ENCODE results near the gene ZNF692.
A peak's percentile ranks its signal among the peaks of the same experiment; 100 is the strongest.

DNA sequence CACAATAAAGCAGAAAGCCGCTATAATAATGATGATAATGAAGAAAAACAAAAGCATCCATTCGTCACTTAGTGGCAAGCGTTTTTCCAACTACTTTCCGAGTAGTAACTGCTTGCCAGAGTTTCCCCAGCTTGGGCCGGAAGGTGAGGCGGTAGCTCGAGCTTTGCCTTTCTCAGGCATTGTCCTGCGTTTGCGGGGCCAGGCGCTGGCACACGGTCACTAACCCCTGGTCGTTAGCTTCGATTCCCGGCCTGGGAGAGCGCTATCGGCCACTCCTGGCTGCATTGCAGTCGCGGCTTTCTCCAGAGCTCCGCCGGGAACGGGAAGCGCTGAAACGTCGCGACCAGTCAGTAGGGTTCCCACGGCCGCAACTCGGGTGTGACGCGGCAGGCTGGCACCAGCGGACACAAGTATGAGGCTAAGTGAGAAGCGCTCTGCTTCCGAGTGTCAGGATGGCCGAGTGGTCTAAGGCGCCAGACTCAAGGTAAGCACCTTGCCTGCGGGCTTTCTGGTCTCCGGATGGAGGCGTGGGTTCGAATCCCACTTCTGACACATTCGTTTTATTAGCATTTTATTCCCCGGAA, 14.6 kb upstream of the ZNF692 start:
- TF ChIP-seq, protein P1, sequence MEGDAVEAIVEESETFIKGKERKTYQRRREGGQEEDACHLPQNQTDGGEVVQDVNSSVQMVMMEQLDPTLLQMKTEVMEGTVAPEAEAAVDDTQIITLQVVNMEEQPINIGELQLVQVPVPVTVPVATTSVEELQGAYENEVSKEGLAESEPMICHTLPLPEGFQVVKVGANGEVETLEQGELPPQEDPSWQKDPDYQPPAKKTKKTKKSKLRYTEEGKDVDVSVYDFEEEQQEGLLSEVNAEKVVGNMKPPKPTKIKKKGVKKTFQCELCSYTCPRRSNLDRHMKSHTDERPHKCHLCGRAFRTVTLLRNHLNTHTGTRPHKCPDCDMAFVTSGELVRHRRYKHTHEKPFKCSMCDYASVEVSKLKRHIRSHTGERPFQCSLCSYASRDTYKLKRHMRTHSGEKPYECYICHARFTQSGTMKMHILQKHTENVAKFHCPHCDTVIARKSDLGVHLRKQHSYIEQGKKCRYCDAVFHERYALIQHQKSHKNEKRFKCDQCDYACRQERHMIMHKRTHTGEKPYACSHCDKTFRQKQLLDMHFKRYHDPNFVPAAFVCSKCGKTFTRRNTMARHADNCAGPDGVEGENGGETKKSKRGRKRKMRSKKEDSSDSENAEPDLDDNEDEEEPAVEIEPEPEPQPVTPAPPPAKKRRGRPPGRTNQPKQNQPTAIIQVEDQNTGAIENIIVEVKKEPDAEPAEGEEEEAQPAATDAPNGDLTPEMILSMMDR (IDR thresholded peaks at IDR 0.05; ENCODE audit: low read depth, low read length, missing input control), result no peak
- TF ChIP-seq YY1 (IDR thresholded peaks at IDR 0.05) (peak; percentile 35), GABPA (IDR thresholded peaks at IDR 0.05 in 1 of 2, conservative IDR thresholded peaks at IDR 0.05 in 1 of 2) (no peak), RXRA (IDR thresholded peaks at IDR 0.05) (peak in 1 of 2 donors; percentile 35), JUND (IDR thresholded peaks at IDR 0.05) (no peak), HNF4A (conservative IDR thresholded peaks at IDR 0.05) (no peak), RAD21 (IDR thresholded peaks at IDR 0.05) (peak in 1 of 2 donors; percentile 32), TAF1 (conservative IDR thresholded peaks at IDR 0.05) (no peak), SP1 (IDR thresholded peaks at IDR 0.05) (no peak), EGR1 (IDR thresholded peaks at IDR 0.05; ENCODE audit: low read depth in 2 of 2) (no peak), NR2F2 (IDR thresholded peaks at IDR 0.05) (peak; percentile 13)
- TF ChIP-seq, protein P2, sequence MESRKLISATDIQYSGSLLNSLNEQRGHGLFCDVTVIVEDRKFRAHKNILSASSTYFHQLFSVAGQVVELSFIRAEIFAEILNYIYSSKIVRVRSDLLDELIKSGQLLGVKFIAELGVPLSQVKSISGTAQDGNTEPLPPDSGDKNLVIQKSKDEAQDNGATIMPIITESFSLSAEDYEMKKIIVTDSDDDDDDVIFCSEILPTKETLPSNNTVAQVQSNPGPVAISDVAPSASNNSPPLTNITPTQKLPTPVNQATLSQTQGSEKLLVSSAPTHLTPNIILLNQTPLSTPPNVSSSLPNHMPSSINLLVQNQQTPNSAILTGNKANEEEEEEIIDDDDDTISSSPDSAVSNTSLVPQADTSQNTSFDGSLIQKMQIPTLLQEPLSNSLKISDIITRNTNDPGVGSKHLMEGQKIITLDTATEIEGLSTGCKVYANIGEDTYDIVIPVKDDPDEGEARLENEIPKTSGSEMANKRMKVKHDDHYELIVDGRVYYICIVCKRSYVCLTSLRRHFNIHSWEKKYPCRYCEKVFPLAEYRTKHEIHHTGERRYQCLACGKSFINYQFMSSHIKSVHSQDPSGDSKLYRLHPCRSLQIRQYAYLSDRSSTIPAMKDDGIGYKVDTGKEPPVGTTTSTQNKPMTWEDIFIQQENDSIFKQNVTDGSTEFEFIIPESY (IDR thresholded peaks at IDR 0.05), result peak; percentile 92
- TF ChIP-seq, protein P3, sequence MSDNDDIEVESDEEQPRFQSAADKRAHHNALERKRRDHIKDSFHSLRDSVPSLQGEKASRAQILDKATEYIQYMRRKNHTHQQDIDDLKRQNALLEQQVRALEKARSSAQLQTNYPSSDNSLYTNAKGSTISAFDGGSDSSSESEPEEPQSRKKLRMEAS (IDR thresholded peaks at IDR 0.05), result peak; percentile 21
- TF ChIP-seq, protein P4, sequence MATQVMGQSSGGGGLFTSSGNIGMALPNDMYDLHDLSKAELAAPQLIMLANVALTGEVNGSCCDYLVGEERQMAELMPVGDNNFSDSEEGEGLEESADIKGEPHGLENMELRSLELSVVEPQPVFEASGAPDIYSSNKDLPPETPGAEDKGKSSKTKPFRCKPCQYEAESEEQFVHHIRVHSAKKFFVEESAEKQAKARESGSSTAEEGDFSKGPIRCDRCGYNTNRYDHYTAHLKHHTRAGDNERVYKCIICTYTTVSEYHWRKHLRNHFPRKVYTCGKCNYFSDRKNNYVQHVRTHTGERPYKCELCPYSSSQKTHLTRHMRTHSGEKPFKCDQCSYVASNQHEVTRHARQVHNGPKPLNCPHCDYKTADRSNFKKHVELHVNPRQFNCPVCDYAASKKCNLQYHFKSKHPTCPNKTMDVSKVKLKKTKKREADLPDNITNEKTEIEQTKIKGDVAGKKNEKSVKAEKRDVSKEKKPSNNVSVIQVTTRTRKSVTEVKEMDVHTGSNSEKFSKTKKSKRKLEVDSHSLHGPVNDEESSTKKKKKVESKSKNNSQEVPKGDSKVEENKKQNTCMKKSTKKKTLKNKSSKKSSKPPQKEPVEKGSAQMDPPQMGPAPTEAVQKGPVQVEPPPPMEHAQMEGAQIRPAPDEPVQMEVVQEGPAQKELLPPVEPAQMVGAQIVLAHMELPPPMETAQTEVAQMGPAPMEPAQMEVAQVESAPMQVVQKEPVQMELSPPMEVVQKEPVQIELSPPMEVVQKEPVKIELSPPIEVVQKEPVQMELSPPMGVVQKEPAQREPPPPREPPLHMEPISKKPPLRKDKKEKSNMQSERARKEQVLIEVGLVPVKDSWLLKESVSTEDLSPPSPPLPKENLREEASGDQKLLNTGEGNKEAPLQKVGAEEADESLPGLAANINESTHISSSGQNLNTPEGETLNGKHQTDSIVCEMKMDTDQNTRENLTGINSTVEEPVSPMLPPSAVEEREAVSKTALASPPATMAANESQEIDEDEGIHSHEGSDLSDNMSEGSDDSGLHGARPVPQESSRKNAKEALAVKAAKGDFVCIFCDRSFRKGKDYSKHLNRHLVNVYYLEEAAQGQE (IDR thresholded peaks at IDR 0.05), result peak; percentile 25
